Activated CD4-positive, alpha-beta T cell treated with anti-CD3 and anti-CD28 coated beads, Interleukin-2, amount 10 ng/mL, durations not matched to agents 7 days and 5 days (primary cell): ENCODE results near the gene DNAJB7. TPM values are rescaled to one million over a fixed set of nuclear protein-coding genes. Genes with fewer than 3 reads are reported as not detected.

Experiments used
- microRNA-seq: library from miRNA; unstranded; fragments of <30 nt; microRNA quantifications from one replicate; pipeline ENCODE4 v1.2.0, GENCODE V29; 2021; ENCODE audit warnings: borderline microRNAs expressed, borderline replicate concordance
- total RNA-seq, 2 experiments: library from RNA; stranded (reverse); gene quantifications; one replicate each; pipeline ENCODE4 v1.2.3, GENCODE V29; 2021

DNAJB7 gene
- total RNA-seq, 2 experiments from 2014 or later = not detected

Small RNA genes lying within 50 kb of the gene (microRNA-seq; reads per million reads assigned to microRNA genes)
- 1.1 reads per million for gene MIR4766

Other genes with a start within 250 kb of the DNAJB7 start
- gene MRTFA, start 225.4 kb downstream of the DNAJB7 start, total RNA-seq = 10 to 100 TPM; 61.9 to 71.1 TPM
- gene MCHR1, start 182.6 kb downstream of the DNAJB7 start, total RNA-seq = not detected
- gene SLC25A17, start 42.8 kb downstream of the DNAJB7 start, total RNA-seq = 10 to 100 TPM; 17.5 to 17.6 TPM
- 100 to 1,000 TPM; 147 to 180 TPM for gene ST13, start 5.5 kb downstream of the DNAJB7 start, total RNA-seq
- gene XPNPEP3, start 5.0 kb downstream of the DNAJB7 start, total RNA-seq = 10 to 100 TPM; 11.9 to 17.8 TPM
- 10 to 100 TPM; 71.5 to 81.1 TPM for gene RBX1, start 89.3 kb upstream of the DNAJB7 start, total RNA-seq
- gene EP300, start 230.5 kb upstream of the DNAJB7 start, total RNA-seq = 10 to 100 TPM; 78.7 to 79.2 TPM